Suprapubic skin (tissue), 3 donors: ENCODE results near the gene USP48.

Source experiments
- EP300 ChIP-seq: sonication (generic); formaldehyde crosslinking; IDR thresholded peaks from one replicate; pipeline ENCODE4 v1.6.1; 2017; ENCODE audit warnings: antibody characterized with exemption
- POLR2A ChIP-seq, 2 donors: fragments of 450-650 bp; IDR thresholded peaks; one replicate each; pipeline ENCODE4 v1.6.1; 2017; ENCODE audit warnings: antibody characterized with exemption in 2 of 2, mild to moderate bottlenecking in 2 of 2, moderate library complexity in 2 of 2
- TF ChIP-seq, protein P1 (sequence below), 2 donors: fragments of 200-600 bp in 1 of 2; fragments of 450-650 bp in 1 of 2; sonication (generic) in 1 of 2; IDR thresholded peaks; one replicate each; pipeline ENCODE4 v1.5.1; 2016 to 2019; ENCODE audit warnings: antibody characterized with exemption in 2 of 2, mild to moderate bottlenecking in 1 of 2, moderate library complexity in 1 of 2

DNA sequence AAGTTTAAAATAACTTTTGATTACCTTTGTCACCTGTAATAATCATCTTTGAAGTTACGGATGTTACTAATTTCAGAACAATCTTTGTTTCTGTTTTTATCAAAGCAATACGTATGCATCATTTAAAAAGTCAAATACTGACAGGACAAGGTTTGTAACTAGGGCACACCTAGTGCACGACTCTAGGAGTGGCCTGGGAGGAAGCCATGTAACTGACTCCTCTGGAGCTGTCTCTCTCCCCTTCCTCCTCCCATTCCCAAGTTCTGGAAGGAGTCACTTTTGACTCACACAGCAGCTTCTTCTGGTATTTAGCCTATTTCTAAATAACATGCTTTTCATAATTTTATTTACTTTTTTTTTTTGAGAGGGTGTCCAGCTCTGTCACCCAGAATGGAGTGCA, 102.0 kb downstream of the USP48 start:
- TF ChIP-seq, protein P1, sequence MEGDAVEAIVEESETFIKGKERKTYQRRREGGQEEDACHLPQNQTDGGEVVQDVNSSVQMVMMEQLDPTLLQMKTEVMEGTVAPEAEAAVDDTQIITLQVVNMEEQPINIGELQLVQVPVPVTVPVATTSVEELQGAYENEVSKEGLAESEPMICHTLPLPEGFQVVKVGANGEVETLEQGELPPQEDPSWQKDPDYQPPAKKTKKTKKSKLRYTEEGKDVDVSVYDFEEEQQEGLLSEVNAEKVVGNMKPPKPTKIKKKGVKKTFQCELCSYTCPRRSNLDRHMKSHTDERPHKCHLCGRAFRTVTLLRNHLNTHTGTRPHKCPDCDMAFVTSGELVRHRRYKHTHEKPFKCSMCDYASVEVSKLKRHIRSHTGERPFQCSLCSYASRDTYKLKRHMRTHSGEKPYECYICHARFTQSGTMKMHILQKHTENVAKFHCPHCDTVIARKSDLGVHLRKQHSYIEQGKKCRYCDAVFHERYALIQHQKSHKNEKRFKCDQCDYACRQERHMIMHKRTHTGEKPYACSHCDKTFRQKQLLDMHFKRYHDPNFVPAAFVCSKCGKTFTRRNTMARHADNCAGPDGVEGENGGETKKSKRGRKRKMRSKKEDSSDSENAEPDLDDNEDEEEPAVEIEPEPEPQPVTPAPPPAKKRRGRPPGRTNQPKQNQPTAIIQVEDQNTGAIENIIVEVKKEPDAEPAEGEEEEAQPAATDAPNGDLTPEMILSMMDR (IDR thresholded peaks at IDR 0.05): no peak
- TF ChIP-seq POLR2A (IDR thresholded peaks at IDR 0.05) (no peak), EP300 (no peak)
